Heart left ventricle (tissue), 16 donors: ENCODE data around the gene SDHB. TPM values are rescaled to one million over a fixed set of nuclear protein-coding genes. Genes with fewer than 3 reads are reported as not detected.

Experiments
- ATAC-seq, 4 donors: fragments of 200-7000 bp; cut with Tn5 transposase; one replicate each; pipeline ENCODE4 v1.9.1; 2020 to 2022; ENCODE audit warnings: moderate library complexity in 4 of 4, mild to moderate bottlenecking in 3 of 4, moderate number of reproducible peaks in 1 of 4
- DNase-seq, 5 donors: peaks; one replicate each; pipeline ENCODE4 v3.0.0-alpha.2; 2020
- H3K27ac ChIP-seq, 12 donors: fragments of 200-600 bp; sonication (generic) in 4 of 12; one replicate each; pipeline versions ENCODE4 v1.5.0 to v1.8.0; 2016 to 2022; ENCODE audit warnings: mild to moderate bottlenecking in 2 of 12
- H3K27me3 ChIP-seq, 9 donors: fragments of 200-600 bp; sonication (generic) in 2 of 9; one replicate each; pipeline versions ENCODE4 v1.5.1 to v1.8.0; 2016 to 2022; ENCODE audit warnings: mild to moderate bottlenecking in 3 of 9
- H3K36me3 ChIP-seq, 9 donors: fragments of 200-600 bp; sonication (generic) in 2 of 9; one replicate each; pipeline versions ENCODE4 v1.5.0 to v1.8.0; 2018 to 2022; ENCODE audit warnings: mild to moderate bottlenecking in 2 of 9
- H3K4me1 ChIP-seq, 12 donors: fragments of 200-600 bp; sonication (generic) in 4 of 12; one replicate each; pipeline versions ENCODE4 v1.5.0 to v1.8.0; 2016 to 2022; ENCODE audit warnings: mild to moderate bottlenecking in 3 of 12
- H3K4me3 ChIP-seq, 12 donors: fragments of 200-600 bp; sonication (generic) in 4 of 12; one replicate each; pipeline versions ENCODE4 v1.5.0 to v1.8.0; 2017 to 2022; ENCODE audit warnings: mild to moderate bottlenecking in 9 of 12, moderate library complexity in 4 of 12
- H3K9me3 ChIP-seq, 12 donors: fragments of 200-600 bp; sonication (generic) in 4 of 12; one replicate each; pipeline versions ENCODE4 v1.5.0 to v1.8.0; 2016 to 2022; ENCODE audit warnings: mild to moderate bottlenecking in 1 of 12
- CTCF ChIP-seq, 12 donors: fragments of 200-600 bp; sonication (generic) in 4 of 12; IDR thresholded peaks; one replicate each; pipeline versions ENCODE4 v1.5.0 to v1.8.0; 2018 to 2022; ENCODE audit warnings: antibody characterized with exemption in 12 of 12, mild to moderate bottlenecking in 5 of 12
- POLR2A ChIP-seq, 2 donors: fragments of 450-650 bp; IDR thresholded peaks; one replicate each; pipeline ENCODE4 v1.6.1; 2017; ENCODE audit warnings: antibody characterized with exemption in 2 of 2, mild to moderate bottlenecking in 2 of 2, moderate library complexity in 2 of 2
- WGBS, 4 donors: extraction: QIAGEN DNeasy Blood & Tissue Kit in 2 of 4; methylation state at CpG; one replicate each; pipeline versions ENCODE4 v1.1.5 to v1.1.7; 2013 to 2018; 5-methylcytosine and 5-hydroxymethylcytosine counted together
- intact Hi-C, 10 donors: fragments of 100-400 bp; cut with DNase I; formaldehyde crosslinking; loops; one replicate each; pipeline versions ENCODE4 v1.11.1 to v1.14.2; 2022
- polyA plus RNA-seq, 2 donors: library from polyadenylated mRNA; stranded (reverse); fragments of 200-250 nt; gene quantifications; one replicate each; pipeline ENCODE4 v1.2.3, GENCODE V29; 2013
- total RNA-seq, 9 donors: library from RNA; depleted of rRNA in 2 of 9; stranded (reverse); fragments of >200 nt in 2 of 9; fragmentation: NEBNext Ultra II Directional in 3 of 9; extraction: Animal tissue kit (Norgen Biotek cat#: 25700) in 3 of 9; gene quantifications; one replicate each; pipeline versions ENCODE4 v1.1.0 to v1.2.4, GENCODE V29; 2016 to 2023
- donor health status: ischemic (EF 13 %, LVEDD 7.1; RV severe dilation, severe dysfunction).
- donor health status: healthy with polysubstance abuse.
- donor health status: DM: no; HTN: yes; CAD: no.
- donor health status: DM: no; HTN: no; CAD: no.
- donor health status: ischemic (EF 25% LVEDD 6.9; RV normal size, moderate dysfunction).
- donor health status: ischemic (EF 25% LVEDD 5.7; RV mildly dilated, moderate dysfunction).
- donor health status: healthy.
- donor health status: DM: yes; HTN: yes; CAD: no.
- donor health status: ischemic (EF 35%, LVEDD 5.7; RV mildly dilated, moderate dysfunction).
- donor health status: nonischemic (EF 11% LVEDD 7.7; RV severe dilation, severe dysfunction).
- donor health status: DM: yes; HTN: yes; CAD: no.
- donor health status: PGD.
- donor health status: ischemic (EF 29% LVEDD 5.4; RV normal size, mild dysfunction).
- donor health status: nonischemic (EF 23%, LVEDD 6.1; RV moderate dilation, normal function).

Gene SDHB
- total and polyA plus RNA-seq, 11 donors = 174 to 617 (median 341) TPM

GRCh38 chr1:17043676-17044075 lies 10.2 kb downstream of the SDHB start:
- no peak overlapping the region for H3K27ac ChIP-seq
- 74 to 93% (median 82%) methylated on average over 5 of the region's 5 CpGs for WGBS, 4 donors
- no peak for TF ChIP-seq CTCF (IDR thresholded peaks at IDR 0.05)
- no peak for TF ChIP-seq POLR2A (IDR thresholded peaks at IDR 0.05)
- ATAC-seq (no peak), DNase-seq (no peak)
- H3K4me3 ChIP-seq = no peak overlapping the region
- intact Hi-C loops = loop anchor here in 3 of 10 donors (2.0 kb wide), 2 partner anchors 81 to 93 kb away; no protein-coding TSS in a partner anchor
- peaks cover 0 to 76% (median 66%) of the 10 kb centered on the region in 9 donors for H3K36me3 ChIP-seq
- H3K27me3 ChIP-seq = no peaks in the 10 kb centered on the region
- H3K9me3 ChIP-seq = no peaks in the 10 kb centered on the region
- H3K4me1 ChIP-seq = peaks cover 0 to 29% (median 9%) of the 10 kb centered on the region in 12 donors

- Histone ChIP-seq H3K27me3 (no peaks in the 10 kb centered on the region), H3K4me1 (peaks cover 0 to 16% (median under 1%) of the 10 kb centered on the region in 12 donors), H3K9me3 (no peaks in the 10 kb centered on the region), H3K4me3 (no peak overlapping the region), H3K36me3 (peaks cover 0 to 98% (median 85%) of the 10 kb centered on the region in 9 donors), H3K27ac (no peak overlapping the region)
- WGBS, 4 donors = 72 to 87% (median 79%) methylated on average over 1 of the region's 1 CpG
- intact Hi-C loops = no loop called here
- TF ChIP-seq POLR2A (IDR thresholded peaks at IDR 0.05) = no peak
- TF ChIP-seq CTCF (IDR thresholded peaks at IDR 0.05) = no peak
- no peak for ATAC-seq
- DNase-seq = no peak
These were observed 13.7 kb downstream of the SDHB start for GRCh38 chr1:17040135-17040534.

GRCh38 chr1:17039522-17039921 lies 14.3 kb downstream of the SDHB start:
- Histone ChIP-seq H3K27me3 (no peaks in the 10 kb centered on the region), H3K36me3 (peaks cover 0 to 98% (median 79%) of the 10 kb centered on the region in 9 donors), H3K9me3 (no peaks in the 10 kb centered on the region), H3K4me1 (peaks cover 0 to 10% (median 0%) of the 10 kb centered on the region in 12 donors), H3K27ac (no peak overlapping the region), H3K4me3 (no peak overlapping the region)
- no peak for ATAC-seq
- intact Hi-C loops = no loop called here
- 96 to 98% (median 97%) methylated on average over 2 of the region's 2 CpGs for WGBS, 4 donors
- no peak for DNase-seq
- no peak for TF ChIP-seq CTCF (IDR thresholded peaks at IDR 0.05)
- no peak for TF ChIP-seq POLR2A (IDR thresholded peaks at IDR 0.05)

- TF ChIP-seq CTCF (IDR thresholded peaks at IDR 0.05) = no peak
- Histone ChIP-seq H3K27me3 (no peaks in the 10 kb centered on the region), H3K36me3 (peaks cover 0 to 96% (median 62%) of the 10 kb centered on the region in 9 donors), H3K9me3 (no peaks in the 10 kb centered on the region), H3K4me1 (peaks cover 0 to 10% (median 0%) of the 10 kb centered on the region in 12 donors), H3K4me3 (no peak overlapping the region), H3K27ac (peak overlapping the region in 1 of 12 donors; percentile 12)
- WGBS, 4 donors = 72 to 92% (median 81%) methylated on average over 4 of the region's 4 CpGs
- DNase-seq (no peak), ATAC-seq (no peak)
- intact Hi-C loops = no loop called here
These were observed 20.4 kb downstream of the SDHB start for GRCh38 chr1:17033481-17033880.
